Keratinocyte (primary cell): ENCODE measurements around the gene ABR.
"Not testable (repeated sequence)": the region's sequence is repeated elsewhere in the genome, so short reads cannot be mapped to it uniquely, and the experiment has no call there.

Experiments used
- EZH2 ChIP-seq: IDR thresholded peaks from one replicate; pipeline ENCODE4 v1.6.1; 2012; ENCODE audit warnings: inconsistent platforms, mild to moderate bottlenecking, low read length, moderate library complexity
- TF ChIP-seq, protein P1 (sequence below), 3 experiments: IDR thresholded peaks in 1 of 3; conservative IDR thresholded peaks in 1 of 3; optimal IDR thresholded peaks in 1 of 3; 2 replicates in 2 of 3; 3 replicates in 1 of 3; pipeline versions ENCODE3 to v1.5.1; 2011; ENCODE audit warnings: low read length in 3 of 3, mild to moderate bottlenecking in 3 of 3, moderate library complexity in 2 of 3, control low read depth in 1 of 3, inconsistent platforms in 1 of 3; ENCODE audit not compliant: insufficient read depth in 2 of 3; ENCODE audit errors: extremely low read depth in 1 of 3

GRCh38 chr17:1073963-1074625 lies 105.7 kb downstream of the ABR start:
- TF ChIP-seq, protein P1, sequence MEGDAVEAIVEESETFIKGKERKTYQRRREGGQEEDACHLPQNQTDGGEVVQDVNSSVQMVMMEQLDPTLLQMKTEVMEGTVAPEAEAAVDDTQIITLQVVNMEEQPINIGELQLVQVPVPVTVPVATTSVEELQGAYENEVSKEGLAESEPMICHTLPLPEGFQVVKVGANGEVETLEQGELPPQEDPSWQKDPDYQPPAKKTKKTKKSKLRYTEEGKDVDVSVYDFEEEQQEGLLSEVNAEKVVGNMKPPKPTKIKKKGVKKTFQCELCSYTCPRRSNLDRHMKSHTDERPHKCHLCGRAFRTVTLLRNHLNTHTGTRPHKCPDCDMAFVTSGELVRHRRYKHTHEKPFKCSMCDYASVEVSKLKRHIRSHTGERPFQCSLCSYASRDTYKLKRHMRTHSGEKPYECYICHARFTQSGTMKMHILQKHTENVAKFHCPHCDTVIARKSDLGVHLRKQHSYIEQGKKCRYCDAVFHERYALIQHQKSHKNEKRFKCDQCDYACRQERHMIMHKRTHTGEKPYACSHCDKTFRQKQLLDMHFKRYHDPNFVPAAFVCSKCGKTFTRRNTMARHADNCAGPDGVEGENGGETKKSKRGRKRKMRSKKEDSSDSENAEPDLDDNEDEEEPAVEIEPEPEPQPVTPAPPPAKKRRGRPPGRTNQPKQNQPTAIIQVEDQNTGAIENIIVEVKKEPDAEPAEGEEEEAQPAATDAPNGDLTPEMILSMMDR (optimal IDR thresholded peaks at IDR 0.05 in 1 of 3, IDR thresholded peaks at IDR 0.05 in 1 of 3, conservative IDR thresholded peaks at IDR 0.05 in 1 of 3; ENCODE audit: extremely low read depth in 1 of 3, insufficient read depth in 2 of 3, low read length in 3 of 3), result not testable (repeated sequence)
- not testable (repeated sequence) for TF ChIP-seq EZH2
